IMR-90 (cell line): ENCODE measurements around the gene REEP2. TPM values are rescaled to one million over a fixed set of nuclear protein-coding genes. Genes with fewer than 3 reads are reported as not detected.

Source experiments
- ATAC-seq: fragments of 200-7000 bp; cut with Tn5 transposase; 2 replicates; pipeline ENCODE4 v1.9.1; 2020; ENCODE audit warnings: low read depth, mild to moderate bottlenecking, moderate library complexity
- BruUV-seq: library from RNA; stranded (reverse); fragments of 400-500 nt; replicated peaks from 2 replicates; lab custom pipeline; 2021; lab: Mats Ljungman, UMichigan
- CTCF ChIA-PET: fragments of 300-600 bp; formaldehyde crosslinking; extraction: SDS; loops from one replicate; lab custom pipeline; 2021; ENCODE audit warnings: antibody characterized with exemption; lab: Yijun Ruan, JAX
- POLR2A ChIA-PET: fragments of 300-600 bp; sonication (Branson Sonifier 250); formaldehyde crosslinking; loops from one replicate; lab custom pipeline; 2022; ENCODE audit warnings: antibody characterized with exemption; ENCODE audit not compliant: unreplicated experiment; lab: Charles Lee
- DNase-seq: peaks from one replicate; pipeline ENCODE4 v3.0.0; 2013
- H2AFZ ChIP-seq: replicated peaks from 2 replicates; pipeline ENCODE3; 2013; ENCODE audit warnings: low read length, mild to moderate bottlenecking; ENCODE audit not compliant: poor library complexity
- H2AK5ac ChIP-seq: 2 replicates; pipeline ENCODE4 v1.6.1; 2013; ENCODE audit warnings: low read depth, low read length, inconsistent platforms
- H2AK9ac ChIP-seq: replicated peaks from 2 replicates; pipeline ENCODE3; 2013; ENCODE audit warnings: mild to moderate bottlenecking, low read depth, low read length, moderate library complexity; ENCODE audit not compliant: poor library complexity
- H2BK120ac ChIP-seq: 2 replicates; pipeline ENCODE4 v1.6.1; 2013; ENCODE audit warnings: low read depth, low read length, inconsistent platforms
- H2BK15ac ChIP-seq: 3 replicates; pipeline ENCODE4 v1.6.1; 2013; ENCODE audit warnings: low read depth, low read length, inconsistent platforms
- H2BK20ac ChIP-seq: 2 replicates; pipeline ENCODE4 v1.6.1; 2013; ENCODE audit warnings: low read depth, mild to moderate bottlenecking, inconsistent platforms, low read length, moderate library complexity
- H2BK5ac ChIP-seq: 2 replicates; pipeline ENCODE4 v1.6.1; 2013; ENCODE audit warnings: mild to moderate bottlenecking, low read depth, low read length, inconsistent platforms; ENCODE audit not compliant: poor library complexity, severe bottlenecking
- H3K14ac ChIP-seq: replicated peaks from 2 replicates; pipeline ENCODE4 v1.6.1; 2013; ENCODE audit warnings: low read depth, low read length, inconsistent platforms
- H3K18ac ChIP-seq: 2 replicates; pipeline ENCODE4 v1.6.1; 2013; ENCODE audit warnings: low read depth, low read length, control low read depth
- H3K23ac ChIP-seq: 2 replicates; pipeline ENCODE4 v1.6.1; 2013; ENCODE audit warnings: low read depth, low read length, inconsistent platforms
- H3K27ac ChIP-seq: 2 replicates; pipeline ENCODE4 v1.5.1; 2013; ENCODE audit warnings: mild to moderate bottlenecking, control low read depth, low read length; ENCODE audit not compliant: insufficient read depth
- H3K27me3 ChIP-seq: 2 replicates; pipeline ENCODE4 v1.6.1; 2013; ENCODE audit warnings: low read length; ENCODE audit not compliant: control insufficient read depth, insufficient read depth
- H3K36me3 ChIP-seq: 2 replicates; pipeline ENCODE4 v1.6.1; 2013; ENCODE audit warnings: low read length, mixed read lengths; ENCODE audit not compliant: control insufficient read depth, insufficient read depth
- H3K4ac ChIP-seq: 2 replicates; pipeline ENCODE4 v1.6.1; 2013; ENCODE audit warnings: low read depth, low read length, inconsistent platforms
- H3K4me1 ChIP-seq: 2 replicates; pipeline ENCODE4 v1.6.1; 2013; ENCODE audit warnings: low read length, mixed read lengths; ENCODE audit not compliant: control insufficient read depth, insufficient read depth
- H3K4me2 ChIP-seq: 2 replicates; pipeline ENCODE4 v1.6.1; 2013; ENCODE audit warnings: low read depth, mild to moderate bottlenecking, control low read depth, low read length, moderate library complexity
- H3K4me3 ChIP-seq: 2 replicates; pipeline ENCODE4 v1.5.1; 2013; ENCODE audit warnings: low read depth, mild to moderate bottlenecking, control low read depth, low read length, moderate library complexity; ENCODE audit not compliant: insufficient read depth
- H3K56ac ChIP-seq: 2 replicates; pipeline ENCODE4 v1.6.1; 2013; ENCODE audit warnings: low read length, inconsistent platforms; ENCODE audit not compliant: insufficient read depth; ENCODE audit errors: extremely low read depth
- H3K79me1 ChIP-seq, 2 experiments: 2 replicates each; pipeline ENCODE4 v1.6.1; 2013; ENCODE audit warnings: low read length in 2 of 2, inconsistent platforms in 1 of 2, low read depth in 1 of 2
- H3K9ac ChIP-seq: 2 replicates; pipeline ENCODE4 v1.6.1; 2013; ENCODE audit warnings: low read depth, low read length, control low read depth
- H3K9me1 ChIP-seq: 2 replicates; pipeline ENCODE4 v1.6.1; 2013; ENCODE audit warnings: low read length, inconsistent platforms; ENCODE audit not compliant: insufficient read depth
- H3K9me3 ChIP-seq: 2 replicates; pipeline ENCODE4 v1.6.1; 2013; ENCODE audit warnings: low read length; ENCODE audit not compliant: control insufficient read depth, insufficient read depth
- H4K20me1 ChIP-seq: 2 replicates; pipeline ENCODE4 v1.6.1; 2013; ENCODE audit warnings: low read length, inconsistent platforms; ENCODE audit not compliant: insufficient read depth
- H4K5ac ChIP-seq: 2 replicates; pipeline ENCODE4 v1.6.1; 2013; ENCODE audit warnings: mild to moderate bottlenecking, low read depth, low read length, control low read depth
- H4K8ac ChIP-seq, 2 experiments: 2 replicates each; pipeline ENCODE4 v1.6.1; 2013; ENCODE audit warnings: low read depth in 2 of 2, low read length in 2 of 2, control low read depth in 1 of 2, inconsistent platforms in 1 of 2
- H4K91ac ChIP-seq: 2 replicates; pipeline ENCODE4 v1.6.1; 2013; ENCODE audit warnings: low read depth, low read length, inconsistent platforms; ENCODE audit not compliant: insufficient read depth
- BHLHE40 ChIP-seq: fragments of 150-350 bp; IDR thresholded peaks from 2 replicates; pipeline ENCODE4 v1.6.1; 2016; ENCODE audit warnings: mild to moderate bottlenecking, low read depth, low read length
- CHD1 ChIP-seq: IDR thresholded peaks from 2 replicates; pipeline ENCODE4 v1.6.1; 2012; ENCODE audit warnings: low read depth, low read length, improper control_type of control experiment
- CTCF ChIP-seq: conservative IDR thresholded peaks from 2 replicates; pipeline ENCODE4 v1.5.1; 2012; ENCODE audit warnings: mild to moderate bottlenecking, low read depth, low read length, improper control_type of control experiment
- MAZ ChIP-seq: IDR thresholded peaks from 2 replicates; pipeline ENCODE4 v1.6.1; 2012; ENCODE audit warnings: low read depth, mild to moderate bottlenecking, low read length, improper control_type of control experiment, moderate library complexity, borderline replicate concordance
- MXI1 ChIP-seq: IDR thresholded peaks from 2 replicates; pipeline ENCODE4 v1.6.1; 2012; ENCODE audit warnings: low read depth, mild to moderate bottlenecking, low read length, moderate library complexity, borderline replicate concordance
- NFE2L2 ChIP-seq: fragments of 150-350 bp; IDR thresholded peaks from 2 replicates; pipeline ENCODE4 v1.6.1; 2016; ENCODE audit warnings: low read depth, mild to moderate bottlenecking, low read length
- POLR2A ChIP-seq: IDR thresholded peaks from 2 replicates; pipeline ENCODE4 v1.6.1; 2012; ENCODE audit warnings: mild to moderate bottlenecking, low read depth, low read length
- RAD21 ChIP-seq: IDR thresholded peaks from 2 replicates; pipeline ENCODE4 v1.6.1; 2012; ENCODE audit warnings: low read length, improper control_type of control experiment
- SMC3 ChIP-seq: fragments of 150-350 bp; IDR thresholded peaks from 2 replicates; pipeline ENCODE4 v1.6.1; 2016; ENCODE audit warnings: low read depth, mild to moderate bottlenecking, antibody characterized with exemption, low read length, moderate library complexity
- WGBS, 2 experiments: methylation state at CpG; one replicate each; pipeline versions ENCODE4 v1.1.5 to v1.1.7; 2013; ENCODE audit warnings: missing lambda C conversion rate in 2 of 2; ENCODE audit not compliant: insufficient read length in 1 of 2; ENCODE audit errors: extremely low coverage in 2 of 2; 5-methylcytosine and 5-hydroxymethylcytosine counted together
- dilution Hi-C: fragments of 300-500 bp; cut with HindIII; formaldehyde crosslinking; loops from one replicate; pipeline ENCODE4 v1.14.3; 2018; ENCODE audit warnings: low sequenced_read_pairs; ENCODE audit not compliant: unreplicated experiment
- in situ Hi-C: fragments of 300-500 bp; cut with MboI; formaldehyde crosslinking; loops from 3 replicates; pipeline ENCODE4 v1.14.3; 2019; ENCODE audit warnings: low sequenced_read_pairs, inconsistent platforms, mixed read lengths
- intact Hi-C: fragments of 100-400 bp; cut with micrococcal nuclease; formaldehyde crosslinking; loops from 2 replicates; pipeline ENCODE4 v1.10.0; 2022
- polyA plus RNA-seq, 3 experiments: library from polyadenylated mRNA; depleted of rRNA; stranded (reverse); fragments of >200 nt; gene quantifications; 2 replicates each; pipeline ENCODE4 v1.2.3, GENCODE V29; 2012; ENCODE audit warnings: low replicate concordance in 1 of 3
- total RNA-seq: library from RNA; depleted of rRNA; stranded (reverse); fragments of >200 nt; gene quantifications from 2 replicates; pipeline ENCODE4 v1.2.3, GENCODE V29; 2012

Gene REEP2
- total and polyA plus RNA-seq, 2 of the 4 experiments (the other 2 are of a cell fraction), result 12.4 to 17.0 TPM

DNA sequence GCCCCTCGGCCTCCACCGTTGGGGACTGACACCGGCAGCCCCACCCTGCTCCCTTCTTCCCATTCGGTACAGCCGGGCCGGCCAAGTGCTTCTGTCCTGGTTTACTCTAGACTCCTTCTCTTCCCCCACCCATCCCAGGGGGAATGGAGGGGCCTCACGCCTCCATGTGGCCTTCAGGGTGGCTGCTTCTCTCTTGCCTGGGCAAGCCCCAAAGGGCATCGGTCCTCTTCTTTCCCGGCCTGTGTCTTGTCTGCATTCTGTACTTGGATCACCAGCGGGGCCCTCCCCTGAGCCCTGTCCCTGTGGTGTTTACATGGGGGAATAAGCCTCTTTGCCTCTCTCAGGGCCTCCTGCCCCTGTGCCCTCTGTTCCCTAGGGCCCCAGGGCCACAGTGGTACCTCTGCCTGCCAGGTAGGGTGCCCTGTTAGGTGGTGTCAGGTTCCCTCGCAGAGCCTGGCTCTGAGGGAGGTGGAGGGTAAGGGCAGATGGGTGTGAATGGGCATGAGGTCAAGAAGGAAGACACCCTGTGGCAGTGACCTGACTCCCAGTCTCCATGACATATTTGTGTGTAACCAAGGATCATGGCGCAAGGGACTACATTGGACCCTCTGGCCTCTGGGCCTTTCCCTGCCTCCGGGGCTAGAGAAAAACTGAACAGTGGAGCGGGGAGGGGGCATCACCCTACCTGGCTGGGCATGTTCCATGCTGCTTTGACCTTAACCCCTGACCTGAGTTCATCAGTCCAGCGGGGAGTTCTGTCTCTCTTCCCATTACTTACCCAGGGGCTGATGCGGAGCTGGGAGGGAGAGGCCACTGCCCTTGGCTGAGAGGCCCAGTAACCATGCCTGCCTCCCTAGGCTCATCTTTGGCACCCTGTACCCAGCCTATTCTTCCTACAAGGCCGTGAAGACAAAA is 1.6 kb downstream of the REEP2 start:
- POLR2A ChIA-PET, result no interaction called here
- Histone ChIP-seq H2BK120ac (no peak overlapping the region), H3K36me3 (peaks cover 7% of the 10 kb centered on the region), H2BK5ac (no peak overlapping the region), H3K14ac (0 out of 2 replicates have a peak overlapping the region, but pooled peaks have one; percentile 76), H2BK15ac (no peak overlapping the region), H2BK20ac (no peak overlapping the region), H3K9me3 (no peaks in the 10 kb centered on the region), H4K91ac (no peak overlapping the region), H3K4me3 (no peak overlapping the region), H4K5ac (no peak overlapping the region), H2AFZ (peak overlapping the region; percentile 92), H3K4ac (no peak overlapping the region; the same call in 1 of the 2 replicates), H4K20me1 (0 out of 2 replicates have a peak, but pooled peaks cover 6% of the 10 kb centered on the region), H3K27me3 (no peaks in the 10 kb centered on the region), H3K56ac (no peak overlapping the region; the same call in 1 of the 2 replicates), H3K23ac (0 out of 2 replicates have a peak overlapping the region, but pooled peaks have one; percentile 38), H3K9me1 (peaks cover 7% of the 10 kb centered on the region; the same call in 1 of the 2 replicates), H3K4me1 (peaks cover 9% of the 10 kb centered on the region; the same call in 1 of the 2 replicates), H2AK5ac (peak overlapping the region; percentile 82), H3K4me2 (no peak overlapping the region; the same call in 1 of the 2 replicates), H2AK9ac (peak overlapping the region; percentile 83), H4K8ac (peak overlapping the region in 1 of 2 experiments; percentile 75; a peak in 2 of 4 replicates), H3K9ac (no peak overlapping the region), H3K27ac (no peak overlapping the region), H3K18ac (no peak overlapping the region), H3K79me1 (peaks cover 0 to 8% of the 10 kb centered on the region in 2 experiments; a peak in 2 of 4 replicates)
- dilution Hi-C loops (no loop called here), intact Hi-C loops (no loop called here), in situ Hi-C loops (no loop called here)
- DNase-seq, result no peak
- no TSS peak for BruUV-seq
- TF ChIP-seq MXI1 (no peak), BHLHE40 (no peak), SMC3 (no peak), CTCF (no peak), RAD21 (no peak), MAZ (no peak), POLR2A (no peak), CHD1 (no peak), NFE2L2 (no peak)
- ATAC-seq, result no peak
- CTCF ChIA-PET, result interaction anchor here (1.0 to 1.2 kb wide), 2 partner anchors 63 to 103 kb away, joined by 3 read pairs; no protein-coding TSS in a partner anchor
- 76% methylated on average over 4 of the region's 17 CpGs; no CpG with 5 or more reads in 1 of the 2 experiments for WGBS, 2 experiments
